BJ (cell line): Measurements from ENCODE around the gene GPR160. TPM values are rescaled to one million over a fixed set of nuclear protein-coding genes. Genes with fewer than 3 reads are reported as not detected.

ENCODE experiments used
- CTCF ChIA-PET: fragments of 350-600 bp; formaldehyde crosslinking; extraction: SDS; loops from one replicate; lab custom pipeline; 2021; ENCODE audit warnings: antibody characterized with exemption, inconsistent platforms; lab: Yijun Ruan, JAX
- POLR2A ChIA-PET: fragments of 300-600 bp; sonication (Branson Sonifier 250); formaldehyde crosslinking; extraction: SDS; loops from one replicate; lab custom pipeline; 2021; ENCODE audit warnings: antibody characterized with exemption; lab: Charles Lee
- DNase-seq: peaks from one replicate; pipeline ENCODE4 v3.0.0-alpha.2; 2011; ENCODE audit warnings: low read depth
- H3K27me3 ChIP-seq: 2 replicates; pipeline ENCODE4 v1.6.0; 2011; ENCODE audit warnings: low read length; ENCODE audit not compliant: control insufficient read depth, insufficient read depth
- H3K36me3 ChIP-seq: 2 replicates; pipeline ENCODE4 v1.5.1; 2011; ENCODE audit warnings: low read length; ENCODE audit not compliant: control insufficient read depth, insufficient read depth
- H3K4me3 ChIP-seq: 2 replicates; pipeline ENCODE4 v1.5.1; 2011; ENCODE audit warnings: low read depth, mild to moderate bottlenecking, control low read depth, low read length
- polyA plus RNA-seq: library from polyadenylated mRNA; depleted of rRNA; stranded (reverse); fragments of >200 nt; gene quantifications from 2 replicates; pipeline ENCODE4 v1.2.3, GENCODE V29; 2011
- TF ChIP-seq, protein P1 (sequence below): IDR thresholded peaks from 2 replicates; pipeline ENCODE4 v1.5.1; 2011; ENCODE audit warnings: low read depth, mild to moderate bottlenecking, control low read depth, inconsistent platforms, low read length, moderate library complexity; ENCODE audit not compliant: insufficient read depth

GPR160 gene
- polyA plus RNA-seq, 1 experiment: 0.09 TPM

DNA sequence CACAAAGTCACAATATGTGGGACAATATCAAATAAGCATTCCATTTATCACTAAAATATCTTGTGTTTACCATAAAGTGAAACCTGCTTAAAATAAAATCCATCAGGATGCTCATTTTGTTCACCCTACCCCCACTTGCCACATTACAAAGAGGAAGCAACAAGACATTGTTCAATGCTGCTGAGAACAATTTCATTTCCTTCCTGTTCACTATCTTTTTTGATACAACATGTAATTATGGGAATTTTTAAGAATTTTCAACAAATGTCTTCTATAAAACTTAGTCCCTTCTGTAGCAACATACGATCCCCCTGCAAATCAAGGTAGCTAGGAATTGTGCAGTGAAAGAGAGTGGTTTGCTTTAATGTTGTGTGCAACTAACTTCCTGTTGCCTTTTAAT lies 34.9 kb upstream of the GPR160 start:
- Histone ChIP-seq H3K36me3 (no peaks in the 10 kb centered on the region), H3K4me3 (no peak overlapping the region), H3K27me3 (no peaks in the 10 kb centered on the region)
- TF ChIP-seq, protein P1, sequence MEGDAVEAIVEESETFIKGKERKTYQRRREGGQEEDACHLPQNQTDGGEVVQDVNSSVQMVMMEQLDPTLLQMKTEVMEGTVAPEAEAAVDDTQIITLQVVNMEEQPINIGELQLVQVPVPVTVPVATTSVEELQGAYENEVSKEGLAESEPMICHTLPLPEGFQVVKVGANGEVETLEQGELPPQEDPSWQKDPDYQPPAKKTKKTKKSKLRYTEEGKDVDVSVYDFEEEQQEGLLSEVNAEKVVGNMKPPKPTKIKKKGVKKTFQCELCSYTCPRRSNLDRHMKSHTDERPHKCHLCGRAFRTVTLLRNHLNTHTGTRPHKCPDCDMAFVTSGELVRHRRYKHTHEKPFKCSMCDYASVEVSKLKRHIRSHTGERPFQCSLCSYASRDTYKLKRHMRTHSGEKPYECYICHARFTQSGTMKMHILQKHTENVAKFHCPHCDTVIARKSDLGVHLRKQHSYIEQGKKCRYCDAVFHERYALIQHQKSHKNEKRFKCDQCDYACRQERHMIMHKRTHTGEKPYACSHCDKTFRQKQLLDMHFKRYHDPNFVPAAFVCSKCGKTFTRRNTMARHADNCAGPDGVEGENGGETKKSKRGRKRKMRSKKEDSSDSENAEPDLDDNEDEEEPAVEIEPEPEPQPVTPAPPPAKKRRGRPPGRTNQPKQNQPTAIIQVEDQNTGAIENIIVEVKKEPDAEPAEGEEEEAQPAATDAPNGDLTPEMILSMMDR: no peak
- DNase-seq: no peak
- POLR2A ChIA-PET: interaction anchor here (0.6 kb wide), 1 partner anchor 12 kb away, joined by 3 read pairs; no protein-coding TSS in a partner anchor
- CTCF ChIA-PET: no interaction called here

DNA sequence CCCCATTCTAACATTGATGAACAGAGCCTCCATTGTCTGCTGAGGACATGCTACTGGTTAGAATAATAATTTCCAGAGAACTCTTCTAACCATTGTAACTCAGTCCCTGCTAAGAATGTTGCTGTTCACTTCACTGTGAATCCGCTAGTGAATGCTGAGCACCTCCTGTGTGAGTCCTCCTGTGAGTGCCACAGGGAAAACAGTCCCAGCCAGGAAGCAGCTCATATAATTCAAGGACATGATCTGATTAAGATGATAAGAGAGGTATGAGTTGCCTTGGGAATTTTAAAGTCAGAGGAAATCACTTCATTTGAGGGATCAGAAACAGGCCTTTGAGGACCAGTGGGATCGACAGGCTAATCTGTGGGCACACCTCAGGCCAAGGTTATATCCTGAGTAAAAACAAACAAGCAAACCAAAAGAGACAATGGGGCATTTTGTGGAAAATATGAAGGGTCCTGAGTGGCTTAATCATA lies 33.9 kb upstream of the GPR160 start:
- POLR2A ChIA-PET: no interaction called here
- Histone ChIP-seq H3K4me3 (no peak overlapping the region), H3K27me3 (no peaks in the 10 kb centered on the region), H3K36me3 (no peaks in the 10 kb centered on the region)
- CTCF ChIA-PET: no interaction called here
- TF ChIP-seq, protein P1: no peak
- no peak for DNase-seq

DNA sequence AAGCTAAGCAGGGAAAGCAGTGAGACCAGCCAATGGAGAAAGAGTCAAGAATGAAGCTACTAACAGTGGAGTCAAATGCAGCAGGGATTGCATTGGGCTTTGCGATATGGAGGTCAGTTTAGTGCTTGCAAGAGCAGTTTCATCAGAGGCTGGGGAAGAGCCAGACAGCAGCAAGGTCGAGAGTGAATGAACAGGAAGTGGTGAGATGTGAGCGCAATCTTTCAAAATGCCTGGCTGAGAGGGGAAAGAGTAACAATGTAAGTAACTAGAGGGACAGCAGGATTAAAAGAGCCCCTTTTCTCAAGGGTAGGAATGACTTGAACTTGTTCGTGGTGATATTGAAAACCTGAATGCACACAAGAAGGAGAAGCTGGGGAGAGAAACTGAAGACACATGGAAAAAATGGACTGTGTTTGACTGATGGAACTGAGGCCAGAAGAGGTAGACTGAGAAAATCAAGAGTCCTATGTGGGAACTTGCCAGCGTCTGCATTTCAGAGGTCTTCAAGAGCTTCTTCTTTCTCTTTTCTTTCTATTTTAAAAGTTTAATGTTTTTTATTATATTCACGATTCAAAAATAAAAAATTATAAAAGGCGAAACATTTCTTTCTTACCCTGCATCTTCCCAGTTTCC lies 30.6 kb upstream of the GPR160 start:
- Histone ChIP-seq H3K36me3 (no peaks in the 10 kb centered on the region), H3K27me3 (no peaks in the 10 kb centered on the region), H3K4me3 (no peak overlapping the region)
- ChIA-PET CTCF (interaction anchor here (0.8 kb wide), 1 partner anchor 12 kb away, joined by 3 read pairs; no protein-coding TSS in a partner anchor), POLR2A (no interaction called here)
- no peak for DNase-seq
- TF ChIP-seq, protein P1: no peak

DNA sequence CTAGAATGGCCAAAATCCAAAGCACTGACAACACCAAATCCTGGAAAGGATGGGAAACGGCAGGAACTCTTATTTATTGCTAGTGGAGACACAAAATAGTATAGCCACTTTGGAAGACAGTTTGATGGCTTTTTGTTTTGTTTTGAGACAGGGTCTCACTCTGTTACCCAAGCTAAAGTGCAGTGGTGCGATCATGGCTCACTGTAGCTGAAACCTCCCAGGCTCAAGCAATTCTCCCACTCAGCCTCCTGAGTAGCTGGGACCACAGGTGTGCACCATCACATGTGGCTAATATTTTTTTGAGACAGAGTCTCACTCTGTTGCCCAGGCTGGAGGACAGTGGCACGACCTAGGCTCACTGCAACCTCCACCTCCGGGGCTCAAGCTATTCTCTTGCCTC lies 27.3 kb upstream of the GPR160 start:
- TF ChIP-seq, protein P1: no peak
- ChIA-PET POLR2A (no interaction called here), CTCF (no interaction called here)
- DNase-seq: no peak
- no peak overlapping the region for H3K4me3 ChIP-seq
- no peaks in the 10 kb centered on the region for H3K36me3 ChIP-seq
- H3K27me3 ChIP-seq: no peaks in the 10 kb centered on the region

DNA sequence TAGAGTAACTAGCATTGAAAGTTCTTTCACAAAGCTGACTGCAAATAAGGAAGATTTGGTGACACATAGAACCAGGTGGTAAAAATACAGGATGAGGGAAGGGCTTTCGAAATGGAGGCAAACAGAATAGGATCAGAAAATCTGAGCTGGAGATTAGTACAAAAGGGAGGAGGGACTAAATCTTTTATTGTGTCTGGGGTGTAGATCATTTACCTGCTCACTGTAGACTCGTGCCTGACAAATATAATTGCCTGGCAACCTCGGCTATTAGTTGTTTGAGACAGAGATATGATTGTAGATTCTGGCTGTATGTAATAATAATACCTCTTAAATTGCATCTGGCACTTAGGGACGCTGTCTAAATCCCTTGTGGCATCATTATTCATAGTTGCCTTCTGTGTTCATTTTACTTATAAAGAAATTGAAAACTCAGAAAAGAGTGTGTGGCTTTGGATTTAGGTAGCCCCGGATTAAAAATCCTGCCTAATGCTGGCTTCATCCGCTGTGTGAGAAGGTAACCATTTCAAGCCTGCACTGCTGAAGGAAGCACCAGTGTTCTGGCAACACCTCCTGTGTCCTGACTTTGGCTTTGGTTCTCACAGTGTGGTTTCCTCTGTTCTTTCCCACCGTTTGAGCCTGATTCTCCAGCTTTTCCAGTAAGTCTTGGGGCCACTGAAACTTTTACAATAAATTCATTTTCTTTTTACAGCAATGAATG lies 25.0 kb upstream of the GPR160 start:
- DNase-seq: no peak
- TF ChIP-seq, protein P1: no peak
- no peaks in the 10 kb centered on the region for H3K36me3 ChIP-seq
- ChIA-PET CTCF (no interaction called here), POLR2A (no interaction called here)
- no peak overlapping the region for H3K4me3 ChIP-seq
- H3K27me3 ChIP-seq: no peaks in the 10 kb centered on the region
